ENCODE data around the gene LCOR. TPM values are rescaled to one million over a fixed set of nuclear protein-coding genes. Genes with fewer than 3 reads are reported as not detected.
"Not testable (repeated sequence)": the region's sequence is repeated elsewhere in the genome, so short reads cannot be mapped to it uniquely, and the experiment has no call there.

LCOR gene
- total RNA-seq, 4 donors from 2014 or later, result 19.8 to 25.1 (median 21.7) TPM

- no peak overlapping the region for H3K4me3 ChIP-seq
- no peak for TF ChIP-seq CTCF (IDR thresholded peaks at IDR 0.05)
- TF ChIP-seq EP300 (IDR thresholded peaks at IDR 0.05), result no peak
- no peak for TF ChIP-seq POLR2A (IDR thresholded peaks at IDR 0.05)
- H3K4me1 ChIP-seq, result peaks cover 0 to 16% (median 4%) of the 10 kb centered on the region in 4 donors
- H3K27me3 ChIP-seq, result no peaks in the 10 kb centered on the region
- no peaks in the 10 kb centered on the region for H3K36me3 ChIP-seq
- DNase-seq (ENCODE audit: low spot score in 2 of 2), result no peak
- no peaks in the 10 kb centered on the region for H3K9me3 ChIP-seq
- H3K27ac ChIP-seq, result no peak overlapping the region
- 88 to 97% methylated on average over 3 of the region's 3 CpGs for WGBS, 2 donors
These were observed 196.7 kb downstream of the LCOR start for GRCh38 chr10:97028832-97029178.

GRCh38 chr10:97029271-97029670 lies 197.2 kb downstream of the LCOR start:
- Histone ChIP-seq H3K4me1 (peaks cover 0 to 11% (median under 1%) of the 10 kb centered on the region in 4 donors), H3K4me3 (no peak overlapping the region), H3K27ac (no peak overlapping the region), H3K36me3 (no peaks in the 10 kb centered on the region), H3K27me3 (no peaks in the 10 kb centered on the region), H3K9me3 (no peaks in the 10 kb centered on the region)
- TF ChIP-seq EP300 (IDR thresholded peaks at IDR 0.05), result no peak
- no peak for TF ChIP-seq CTCF (IDR thresholded peaks at IDR 0.05)
- TF ChIP-seq POLR2A (IDR thresholded peaks at IDR 0.05), result no peak
- no peak for DNase-seq (ENCODE audit: low spot score in 2 of 2)
- WGBS, 2 donors, result 80 to 83% methylated on average over 3 of the region's 3 CpGs

GRCh38 chr10:97030894-97031293 lies 198.8 kb downstream of the LCOR start:
- Histone ChIP-seq H3K36me3 (no peaks in the 10 kb centered on the region), H3K4me3 (no peak overlapping the region), H3K4me1 (no peaks in the 10 kb centered on the region), H3K27ac (no peak overlapping the region), H3K9me3 (no peaks in the 10 kb centered on the region), H3K27me3 (no peaks in the 10 kb centered on the region)
- DNase-seq (ENCODE audit: low spot score in 2 of 2), result no peak
- 49 to 56% methylated on average over 6 of the region's 6 CpGs for WGBS, 2 donors
- TF ChIP-seq CTCF (IDR thresholded peaks at IDR 0.05) (no peak), POLR2A (IDR thresholded peaks at IDR 0.05) (no peak), EP300 (IDR thresholded peaks at IDR 0.05) (no peak)

GRCh38 chr10:97031459-97031858 lies 199.4 kb downstream of the LCOR start:
- no peak for DNase-seq (ENCODE audit: low spot score in 2 of 2)
- no peak for TF ChIP-seq CTCF (IDR thresholded peaks at IDR 0.05)
- TF ChIP-seq EP300 (IDR thresholded peaks at IDR 0.05), result no peak
- no peak for TF ChIP-seq POLR2A (IDR thresholded peaks at IDR 0.05)
- H3K9me3 ChIP-seq, result no peaks in the 10 kb centered on the region
- no peaks in the 10 kb centered on the region for H3K27me3 ChIP-seq
- no peak overlapping the region for H3K4me3 ChIP-seq
- H3K27ac ChIP-seq, result no peak overlapping the region
- no peaks in the 10 kb centered on the region for H3K4me1 ChIP-seq
- 91 to 92% methylated on average over 11 of the region's 11 CpGs for WGBS, 2 donors
- no peaks in the 10 kb centered on the region for H3K36me3 ChIP-seq

- Histone ChIP-seq H3K27ac (no peak overlapping the region), H3K36me3 (no peaks in the 10 kb centered on the region), H3K4me1 (peaks cover 0 to 6% (median 1%) of the 10 kb centered on the region in 4 donors), H3K27me3 (no peaks in the 10 kb centered on the region), H3K4me3 (no peak overlapping the region), H3K9me3 (no peaks in the 10 kb centered on the region)
- 58 to 61% methylated on average over 7 of the region's 7 CpGs for WGBS, 2 donors
- TF ChIP-seq EP300 (IDR thresholded peaks at IDR 0.05), result no peak
- no peak for TF ChIP-seq POLR2A (IDR thresholded peaks at IDR 0.05)
- no peak for TF ChIP-seq CTCF (IDR thresholded peaks at IDR 0.05)
- no peak for DNase-seq (ENCODE audit: low spot score in 2 of 2)
These were observed 200.5 kb downstream of the LCOR start for GRCh38 chr10:97032624-97033023.

GRCh38 chr10:97033841-97034240 lies 201.7 kb downstream of the LCOR start:
- 93 to 96% methylated on average over 9 of the region's 9 CpGs for WGBS, 2 donors
- H3K4me1 ChIP-seq, result peaks cover 0 to 14% (median 3%) of the 10 kb centered on the region in 4 donors
- H3K27ac ChIP-seq; H3K4me3 ChIP-seq; H3K27me3 ChIP-seq; DNase-seq (ENCODE audit: low spot score in 2 of 2); H3K36me3 ChIP-seq; H3K9me3 ChIP-seq: not testable (repeated sequence)
